WTC11 (cell line): ENCODE results near the gene SLC26A3. TPM values are rescaled to one million over a fixed set of nuclear protein-coding genes. Genes with fewer than 3 reads are reported as not detected.
A peak's percentile ranks its signal among the peaks of the same experiment; 100 is the strongest.

ENCODE experiments used
- ATAC-seq: fragments of 200-7000 bp; cut with Tn5 transposase; 2 replicates; pipeline ENCODE4 v1.10.0; 2021; ENCODE audit warnings: mild to moderate bottlenecking, moderate library complexity
- CTCF ChIA-PET: fragments of 300-600 bp; sonication (Branson Sonifier 250); formaldehyde crosslinking; loops from one replicate; lab custom pipeline; 2021; ENCODE audit warnings: antibody characterized with exemption; lab: Charles Lee
- POLR2A ChIA-PET: fragments of 350-600 bp; sonication (Branson Sonifier 250); formaldehyde crosslinking; loops from one replicate; lab custom pipeline; 2021; ENCODE audit warnings: antibody characterized with exemption; lab: Charles Lee
- DNase-seq: peaks from one replicate; pipeline ENCODE4 v3.0.0; 2021; ENCODE audit warnings: low spot score
- H3K27ac Mint-ChIP-seq: 2 replicates; pipeline ENCODE4 v1.8.0; 2021; ENCODE audit warnings: mixed read lengths
- H3K27me3 Mint-ChIP-seq: 2 replicates; pipeline ENCODE4 v1.8.0; 2021; ENCODE audit warnings: low read depth, mild to moderate bottlenecking, moderate library complexity, mixed read lengths
- H3K36me3 Mint-ChIP-seq: 2 replicates; pipeline ENCODE4 v1.8.0; 2021; ENCODE audit warnings: mixed read lengths
- H3K4me1 Mint-ChIP-seq: 2 replicates; pipeline ENCODE4 v1.8.0; 2022; ENCODE audit warnings: mixed read lengths
- H3K4me3 Mint-ChIP-seq: 2 replicates; pipeline ENCODE4 v1.8.0; 2021; ENCODE audit warnings: mild to moderate bottlenecking, moderate library complexity, mixed read lengths
- H3K9me3 Mint-ChIP-seq: 2 replicates; pipeline ENCODE4 v1.8.0; 2021; ENCODE audit warnings: mixed read lengths
- ARID4B ChIP-seq: sonication (generic); formaldehyde crosslinking; IDR thresholded peaks from 2 replicates; pipeline ENCODE4 v1.8.0; 2023; ENCODE audit warnings: missing genetic modification reagents, mild to moderate bottlenecking, borderline replicate concordance
- ATF1 ChIP-seq: sonication (generic); formaldehyde crosslinking; IDR thresholded peaks from 2 replicates; pipeline ENCODE4 v1.8.1; 2023; ENCODE audit warnings: mild to moderate bottlenecking, moderate library complexity, missing genetic modification reagents
- CREM ChIP-seq: sonication (generic); formaldehyde crosslinking; IDR thresholded peaks from 2 replicates; pipeline ENCODE4 v1.8.1; 2022; ENCODE audit warnings: mild to moderate bottlenecking, missing genetic modification reagents, moderate library complexity
- ELF4 ChIP-seq: sonication (generic); formaldehyde crosslinking; IDR thresholded peaks from 2 replicates; pipeline ENCODE4 v1.8.1; 2022; ENCODE audit warnings: low read depth, mild to moderate bottlenecking, moderate library complexity, missing genetic modification reagents
- JUN ChIP-seq: sonication (generic); formaldehyde crosslinking; IDR thresholded peaks from 2 replicates; pipeline ENCODE4 v1.8.0; 2023; ENCODE audit warnings: mild to moderate bottlenecking, missing genetic modification reagents
- NFE2L1 ChIP-seq: sonication (generic); formaldehyde crosslinking; IDR thresholded peaks from 2 replicates; pipeline ENCODE4 v1.8.1; 2023; ENCODE audit warnings: missing genetic modification reagents
- NR3C1 ChIP-seq: sonication (generic); formaldehyde crosslinking; conservative IDR thresholded peaks from 2 replicates; pipeline ENCODE4 v1.8.1; 2023; ENCODE audit warnings: low read depth, mild to moderate bottlenecking, missing genetic modification reagents
- PREB ChIP-seq: sonication (generic); formaldehyde crosslinking; IDR thresholded peaks from 2 replicates; pipeline ENCODE4 v1.8.1; 2022; ENCODE audit warnings: mild to moderate bottlenecking, missing genetic modification reagents, moderate library complexity, borderline replicate concordance
- SMAD4 ChIP-seq: sonication (generic); formaldehyde crosslinking; IDR thresholded peaks from 2 replicates; pipeline ENCODE4 v1.8.0; 2022; ENCODE audit warnings: mild to moderate bottlenecking, missing genetic modification reagents
- TP53 ChIP-seq: sonication (generic); formaldehyde crosslinking; IDR thresholded peaks from 2 replicates; pipeline ENCODE4 v1.8.1; 2023; ENCODE audit warnings: mild to moderate bottlenecking, missing genetic modification reagents
- USF1 ChIP-seq: sonication (generic); formaldehyde crosslinking; IDR thresholded peaks from 2 replicates; pipeline ENCODE4 v1.8.0; 2022; ENCODE audit warnings: mild to moderate bottlenecking, missing genetic modification reagents
- ZNF232 ChIP-seq: sonication (generic); formaldehyde crosslinking; IDR thresholded peaks from 2 replicates; pipeline ENCODE4 v1.8.0; 2022; ENCODE audit warnings: mild to moderate bottlenecking, missing genetic modification reagents
- ZNF416 ChIP-seq: fragments of 250-450 bp; sonication (Bioruptor Pico); IDR thresholded peaks from 2 replicates; pipeline ENCODE4 v1.9.0; 2021; ENCODE audit warnings: mild to moderate bottlenecking, inconsistent platforms
- ZNF423 ChIP-seq: fragments of 250-450 bp; sonication (Bioruptor Pico); IDR thresholded peaks from 2 replicates; pipeline ENCODE4 v2.1.2; 2022; ENCODE audit warnings: mild to moderate bottlenecking, moderate library complexity
- ZNF425 ChIP-seq: fragments of 250-450 bp; sonication (Bioruptor Pico); conservative IDR thresholded peaks from 2 replicates; pipeline ENCODE4 v1.9.0; 2021; ENCODE audit warnings: mild to moderate bottlenecking
- total RNA-seq: library from RNA; stranded (reverse); gene quantifications from 3 replicates; pipeline ENCODE4 v1.2.3, GENCODE V29; 2021

The SLC26A3 gene
- total RNA-seq, 1 experiment from 2014 or later = 0.28 TPM

GRCh38 chr7:107751113-107751512 lies 51.9 kb downstream of the SLC26A3 start (continued):
- no peak for TF ChIP-seq PREB (CRISPR knock-in tag)
- no peak for TF ChIP-seq USF1 (CRISPR knock-in tag)
- no peak for TF ChIP-seq NR3C1 (CRISPR knock-in tag)
- no peak for TF ChIP-seq ZNF232 (CRISPR knock-in tag)
- TF ChIP-seq TP53 (CRISPR knock-in tag) = no peak

- Mint-ChIP-seq H3K4me1 (peaks cover 24% of the 10 kb centered on the region), H3K36me3 (peaks cover 12% of the 10 kb centered on the region), H3K27ac (peak overlapping the region; percentile 11; the same call in 1 of the 2 replicates), H3K9me3 (no peaks in the 10 kb centered on the region), H3K27me3 (no peaks in the 10 kb centered on the region), H3K4me3 (peak overlapping the region; percentile 100)
- TF ChIP-seq PREB (CRISPR knock-in tag) = no peak
- TF ChIP-seq ZNF425 = no peak
- no peak for TF ChIP-seq CREM
- TF ChIP-seq SMAD4 (CRISPR knock-in tag) = no peak
- no peak for TF ChIP-seq JUN (CRISPR knock-in tag)
- TF ChIP-seq ELF4 = no peak
- no peak for TF ChIP-seq ZNF423
- TF ChIP-seq ZNF416 (CRISPR knock-in tag) = no peak
- TF ChIP-seq ARID4B = no peak
- DNase-seq (no peak), ATAC-seq (no peak)
- POLR2A ChIA-PET = no interaction called here
- CTCF ChIA-PET = interaction anchor here (0.8 to 1.2 kb wide), 3 partner anchors 129 to 283 kb away, joined by 3 to 5 read pairs (median 3); no protein-coding TSS in a partner anchor
Measured at GRCh38 chr7:107746006-107746405, 57.0 kb downstream of the SLC26A3 start.

GRCh38 chr7:107744345-107744750 lies 58.7 kb downstream of the SLC26A3 start:
- Mint-ChIP-seq H3K27ac (peak overlapping the region; percentile 100), H3K4me3 (peak overlapping the region; percentile 100), H3K9me3 (no peaks in the 10 kb centered on the region)
- TF ChIP-seq NFE2L1 (CRISPR knock-in tag) (0 out of 2 replicates have a peak, but pooled peaks have one; percentile 24), ARID4B (no peak), ATF1 (no peak)
- TF ChIP-seq, all 79 proteins: peak for 1
- ATAC-seq = peak; percentile 31
- ChIA-PET CTCF (interaction anchor here (1.7 to 2.5 kb wide), 3 partner anchors 17 to 130 kb away, joined by 6 to 16 read pairs (median 12); partner anchors contain the start of gene SLC26A4), POLR2A (no interaction called here)
- H3K36me3 Mint-ChIP-seq = no peaks in the 10 kb centered on the region; the same call in 1 of the 2 replicates
- no peaks in the 10 kb centered on the region for H3K27me3 Mint-ChIP-seq
- H3K4me1 Mint-ChIP-seq = peaks cover 24% of the 10 kb centered on the region
- no peak for DNase-seq
